OCI-LY1 (cell line): ENCODE measurements around the gene OPA1.

Experiments
- CTCF ChIP-seq: fragments of 200-600 bp; sonication (generic), shearing (Covaris generic); IDR thresholded peaks from 2 replicates; pipeline ENCODE4 v1.5.1; 2017; ENCODE audit warnings: mild to moderate bottlenecking, antibody characterized with exemption, low read length, moderate library complexity, mixed read lengths
- EZH2 ChIP-seq: fragments of 200-600 bp; sonication (generic), shearing (Covaris generic); IDR thresholded peaks from 2 replicates; pipeline ENCODE4 v1.8.0; 2017; ENCODE audit warnings: borderline replicate concordance, mixed run types, mild to moderate bottlenecking, antibody characterized with exemption, low read length, moderate library complexity, mixed read lengths

- TF ChIP-seq CTCF (no peak), EZH2 (no peak)
Observed at GRCh38 chr3:193656878-193657282, 63.9 kb downstream of the OPA1 start.
